ENCODE measurements around the gene MARCO. TPM values are rescaled to one million over a fixed set of nuclear protein-coding genes. Genes with fewer than 3 reads are reported as not detected.

The MARCO gene
- total and polyA plus RNA-seq, 8 donors = 0.08 to 3.6 (median 0.80) TPM; not detected in 1

GRCh38 chr2:118914721-118915453, 27.1 kb upstream of the MARCO start:
- Histone ChIP-seq H3K4me3 (no peak overlapping the region), H3K27ac (no peak overlapping the region), H3K36me3 (no peaks in the 10 kb centered on the region), H3K9me3 (no peaks in the 10 kb centered on the region), H3K4me1 (no peaks in the 10 kb centered on the region), H3K27me3 (no peaks in the 10 kb centered on the region)
- no peak for ATAC-seq
- TF ChIP-seq CTCF (IDR thresholded peaks at IDR 0.05) = no peak
- FAIRE-seq = no peak
- 60 to 70% methylated on average over 9 of the region's 9 CpGs for WGBS, 2 donors
- intact Hi-C loops (cut with DNase I) = no loop called here
- no peak for DNase-seq

DNA sequence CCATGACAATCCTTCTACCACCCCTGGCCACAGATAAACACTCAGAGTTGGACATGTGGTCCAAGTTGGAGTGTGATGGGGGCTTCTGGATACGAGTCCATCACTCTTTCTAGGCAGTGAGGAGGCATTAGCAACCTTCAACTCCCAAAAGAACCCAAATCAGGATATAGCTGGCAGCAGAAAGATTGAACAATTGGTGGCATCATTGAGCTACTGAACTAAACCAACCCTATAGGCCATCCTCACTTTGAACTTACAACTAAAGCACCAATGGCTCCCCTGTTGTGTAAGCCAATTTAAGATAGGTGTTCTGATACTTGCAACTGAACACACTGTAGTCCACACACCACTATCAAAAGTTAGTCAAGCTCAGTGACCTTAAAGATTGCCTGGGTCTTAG, 24.0 kb upstream of the MARCO start:
- FAIRE-seq (no peak), DNase-seq (no peak)
- no peak overlapping the region for H3K4me3 ChIP-seq

GRCh38 chr2:118921646-118922045, 20.3 kb upstream of the MARCO start:
- Histone ChIP-seq H3K27ac (no peak overlapping the region), H3K9me3 (no peaks in the 10 kb centered on the region), H3K27me3 (no peaks in the 10 kb centered on the region), H3K36me3 (no peaks in the 10 kb centered on the region), H3K4me1 (no peaks in the 10 kb centered on the region), H3K4me3 (no peak overlapping the region)
- TF ChIP-seq CTCF (IDR thresholded peaks at IDR 0.05) = no peak
- no peak for FAIRE-seq
- no peak for ATAC-seq
- WGBS, 2 donors = 70 to 74% methylated on average over 7 of the region's 7 CpGs
- intact Hi-C loops (cut with DNase I) = no loop called here
- DNase-seq = no peak

More for the DNA sequence above, 24.0 kb upstream of the MARCO start:
- 52 to 65% methylated on average over 1 of the region's 1 CpG for WGBS, 2 donors
- H3K27me3 ChIP-seq = no peaks in the 10 kb centered on the region
- ATAC-seq = no peak
- TF ChIP-seq CTCF (IDR thresholded peaks at IDR 0.05) = no peak
- intact Hi-C loops (cut with DNase I) = no loop called here
- H3K4me1 ChIP-seq = no peaks in the 10 kb centered on the region
- no peak overlapping the region for H3K27ac ChIP-seq
- no peaks in the 10 kb centered on the region for H3K9me3 ChIP-seq
- H3K36me3 ChIP-seq = no peaks in the 10 kb centered on the region

DNA sequence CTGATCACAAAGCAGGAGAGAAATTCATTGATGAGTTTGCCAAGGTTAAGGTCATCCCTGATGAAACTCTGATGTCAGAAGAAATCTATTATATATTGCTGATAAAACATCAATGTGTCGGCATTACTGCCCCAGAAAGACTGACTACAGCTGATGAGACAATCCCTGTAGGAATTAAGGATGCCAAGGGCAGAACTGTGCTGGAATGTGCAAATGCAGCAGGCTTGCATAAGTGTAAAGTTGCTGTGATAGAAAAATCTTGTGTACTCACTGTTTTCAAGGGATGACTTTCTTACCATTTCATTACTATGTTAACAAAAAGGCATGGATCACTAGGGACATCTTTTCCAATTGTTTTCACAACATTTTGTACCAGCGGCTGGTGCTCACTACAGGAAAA, 19.7 kb upstream of the MARCO start:
- DNase-seq (no peak), ATAC-seq (no peak), FAIRE-seq (no peak)
- H3K4me3 ChIP-seq = no peak overlapping the region
- H3K27ac ChIP-seq = no peak overlapping the region
- 46 to 60% methylated on average over 2 of the region's 2 CpGs for WGBS, 2 donors
- H3K36me3 ChIP-seq = no peaks in the 10 kb centered on the region
- intact Hi-C loops (cut with DNase I) = no loop called here
- H3K9me3 ChIP-seq = no peaks in the 10 kb centered on the region
- H3K27me3 ChIP-seq = no peaks in the 10 kb centered on the region
- TF ChIP-seq CTCF (IDR thresholded peaks at IDR 0.05) = no peak
- H3K4me1 ChIP-seq = no peaks in the 10 kb centered on the region

DNA sequence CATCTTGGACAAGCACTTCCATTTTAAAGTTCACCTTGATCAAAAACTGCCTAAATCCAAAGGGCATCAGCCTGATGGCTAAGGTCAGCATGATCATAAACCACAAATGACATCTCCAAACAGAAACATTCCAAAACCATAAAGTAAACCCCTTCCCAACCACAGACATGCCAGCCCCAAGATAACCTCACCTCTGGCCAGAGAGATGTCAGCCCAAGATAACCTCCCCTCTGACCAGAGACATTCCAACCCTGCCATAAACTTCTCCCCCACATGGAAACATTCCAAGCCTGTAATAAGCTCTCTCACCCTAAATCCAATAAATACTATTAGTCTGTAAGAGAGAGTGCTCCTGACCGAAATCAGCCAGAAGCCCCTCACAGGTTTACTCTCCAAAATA, 18.6 kb upstream of the MARCO start:
- ATAC-seq = no peak
- Histone ChIP-seq H3K27ac (no peak overlapping the region), H3K27me3 (no peaks in the 10 kb centered on the region), H3K36me3 (no peaks in the 10 kb centered on the region), H3K9me3 (no peaks in the 10 kb centered on the region), H3K4me3 (no peak overlapping the region), H3K4me1 (no peaks in the 10 kb centered on the region)
- no peak for FAIRE-seq
- no peak for DNase-seq
- intact Hi-C loops (cut with DNase I) = no loop called here
- TF ChIP-seq CTCF (IDR thresholded peaks at IDR 0.05) = no peak
- 39 to 46% methylated on average over 1 of the region's 1 CpG for WGBS, 2 donors

All from pancreas (tissue), 10 donors.